Colonic mucosa (tissue), 4 donors: ENCODE measurements around the gene PPP2R3B. TPM values are rescaled to one million over a fixed set of nuclear protein-coding genes. Genes with fewer than 3 reads are reported as not detected.

Source experiments
- DNase-seq: peaks from one replicate; pipeline ENCODE4 v3.0.0-alpha.2; 2020
- H3K27ac ChIP-seq: fragments of 200-600 bp; one replicate; pipeline ENCODE4 v1.8.0; 2021
- H3K27me3 ChIP-seq: fragments of 200-600 bp; one replicate; pipeline ENCODE4 v1.8.0; 2021
- H3K36me3 ChIP-seq: fragments of 200-600 bp; one replicate; pipeline ENCODE4 v1.8.0; 2021
- H3K4me1 ChIP-seq: fragments of 200-600 bp; one replicate; pipeline ENCODE4 v1.8.0; 2021; ENCODE audit warnings: mild to moderate bottlenecking
- H3K4me3 ChIP-seq: fragments of 200-600 bp; one replicate; pipeline ENCODE4 v1.8.0; 2021
- H3K9ac ChIP-seq, 2 donors: one replicate each; pipeline ENCODE4 v1.7.0; 2013; ENCODE audit warnings: control low read depth in 2 of 2, low read depth in 2 of 2, low read length in 2 of 2
- H3K9me3 ChIP-seq: fragments of 200-600 bp; one replicate; pipeline ENCODE4 v1.8.0; 2021
- CTCF ChIP-seq: fragments of 200-600 bp; IDR thresholded peaks from one replicate; pipeline ENCODE4 v1.8.0; 2022; ENCODE audit warnings: antibody characterized with exemption, mild to moderate bottlenecking
- intact Hi-C: fragments of 100-400 bp; cut with DNase I; formaldehyde crosslinking; loops from one replicate; pipeline ENCODE4 v1.14.1; 2022
- total RNA-seq, 2 donors: library from RNA; stranded (reverse); fragmentation: NEBNext Ultra II Directional in 1 of 2; extraction: Animal tissue kit (Norgen Biotek cat#: 25700) in 1 of 2; gene quantifications; one replicate each; pipeline ENCODE4 v1.2.1, GENCODE V29; 2021
- donor health status: healthy.
- donor health status: DM: no; HTN: no; CAD: no.
- donor health status: DM: no; HTN: no; CAD: no.

PPP2R3B gene
- total RNA-seq, 2 donors from 2014 or later: 8.7 to 22.9 TPM

- intact Hi-C loops: no loop called here
- H3K4me1 ChIP-seq: no peaks in the 10 kb centered on the region
- no peaks in the 10 kb centered on the region for H3K36me3 ChIP-seq
- H3K27me3 ChIP-seq: peaks cover 31% of the 10 kb centered on the region
- H3K27ac ChIP-seq: no peak overlapping the region
- H3K9ac ChIP-seq: no peak overlapping the region
- no peak for DNase-seq
- no peaks in the 10 kb centered on the region for H3K9me3 ChIP-seq
- no peak overlapping the region for H3K4me3 ChIP-seq
- TF ChIP-seq CTCF: no peak
These were observed 13.7 kb downstream of the PPP2R3B start for GRCh38 chrX:372856-373640.

GRCh38 chrX:371907-372306, 14.8 kb downstream of the PPP2R3B start:
- Histone ChIP-seq H3K36me3 (no peaks in the 10 kb centered on the region), H3K9ac (no peak overlapping the region), H3K4me1 (no peaks in the 10 kb centered on the region), H3K4me3 (no peak overlapping the region), H3K9me3 (no peaks in the 10 kb centered on the region), H3K27ac (no peak overlapping the region), H3K27me3 (peaks cover 31% of the 10 kb centered on the region)
- no peak for DNase-seq
- intact Hi-C loops: no loop called here
- no peak for TF ChIP-seq CTCF

GRCh38 chrX:370963-371745, 15.6 kb downstream of the PPP2R3B start:
- no peak overlapping the region for H3K9ac ChIP-seq
- H3K27ac ChIP-seq: no peak overlapping the region
- H3K4me3 ChIP-seq: no peak overlapping the region
- no peaks in the 10 kb centered on the region for H3K4me1 ChIP-seq
- no peaks in the 10 kb centered on the region for H3K9me3 ChIP-seq
- no peak for TF ChIP-seq CTCF
- peaks cover 31% of the 10 kb centered on the region for H3K27me3 ChIP-seq
- H3K36me3 ChIP-seq: no peaks in the 10 kb centered on the region
- no peak for DNase-seq
- intact Hi-C loops: no loop called here

- no peak for DNase-seq
- Histone ChIP-seq H3K27ac (no peak overlapping the region), H3K4me3 (no peak overlapping the region), H3K27me3 (peaks cover 29% of the 10 kb centered on the region), H3K36me3 (no peaks in the 10 kb centered on the region), H3K4me1 (no peaks in the 10 kb centered on the region), H3K9me3 (no peaks in the 10 kb centered on the region), H3K9ac (no peak overlapping the region)
- intact Hi-C loops: no loop called here
- TF ChIP-seq CTCF: no peak
These were observed 16.3 kb downstream of the PPP2R3B start for GRCh38 chrX:370244-370962.

GRCh38 chrX:369563-370101, 17.1 kb downstream of the PPP2R3B start:
- Histone ChIP-seq H3K36me3 (no peaks in the 10 kb centered on the region), H3K9ac (no peak overlapping the region), H3K27me3 (peaks cover 22% of the 10 kb centered on the region), H3K27ac (no peak overlapping the region), H3K9me3 (no peaks in the 10 kb centered on the region), H3K4me1 (no peaks in the 10 kb centered on the region), H3K4me3 (no peak overlapping the region)
- TF ChIP-seq CTCF: no peak
- intact Hi-C loops: no loop called here
- no peak for DNase-seq
